ENCODE results near the gene CDH4.
A peak's percentile ranks its signal among the peaks of the same experiment; 100 is the strongest.

CDH4 gene

GRCh38 chr20:61699495-61700374, 447.7 kb downstream of the CDH4 start:
- no peak for DNase-seq

GRCh38 chr20:61700595-61701140, 448.6 kb downstream of the CDH4 start:
- DNase-seq, result no peak

- no peak for DNase-seq
Measured at GRCh38 chr20:61701401-61701800, 449.3 kb downstream of the CDH4 start.

- DNase-seq, result no peak
Measured at GRCh38 chr20:61701802-61702201, 449.7 kb downstream of the CDH4 start.

- no peak for DNase-seq
Measured at GRCh38 chr20:61702246-61702645, 450.2 kb downstream of the CDH4 start.

GRCh38 chr20:61704661-61705060, 452.6 kb downstream of the CDH4 start:
- DNase-seq, result no peak

GRCh38 chr20:61705386-61706258, 453.6 kb downstream of the CDH4 start:
- peak in 1 of 56 donors; percentile 21 for DNase-seq

- no peak for DNase-seq
Measured at GRCh38 chr20:61706259-61706961, 454.3 kb downstream of the CDH4 start.

- DNase-seq, result no peak
Measured at GRCh38 chr20:61708891-61709290, 456.8 kb downstream of the CDH4 start.

GRCh38 chr20:61710108-61710507, 458.0 kb downstream of the CDH4 start:
- no peak for DNase-seq

- no peak for DNase-seq
Measured at GRCh38 chr20:61712688-61713087, 460.6 kb downstream of the CDH4 start.

- DNase-seq, result no peak
Measured at GRCh38 chr20:61718361-61719005, 466.4 kb downstream of the CDH4 start.

- no peak for DNase-seq
Measured at GRCh38 chr20:61719691-61720347, 467.8 kb downstream of the CDH4 start.

- no peak for DNase-seq
Measured at GRCh38 chr20:61720348-61720696, 468.3 kb downstream of the CDH4 start.

- DNase-seq, result no peak
Measured at GRCh38 chr20:61722146-61722678, 470.2 kb downstream of the CDH4 start.

- DNase-seq, result no peak
Measured at GRCh38 chr20:61723529-61724257, 471.6 kb downstream of the CDH4 start.

- peak in 1 of 56 donors; percentile 17 for DNase-seq
Measured at GRCh38 chr20:61724376-61724775, 472.3 kb downstream of the CDH4 start.

- no peak for DNase-seq
Measured at GRCh38 chr20:61725145-61725544, 473.1 kb downstream of the CDH4 start.

- DNase-seq, result no peak
Measured at GRCh38 chr20:61725966-61726365, 473.9 kb downstream of the CDH4 start.
